HCT116 (cell line): ENCODE measurements around the gene MAN2A2. TPM values are rescaled to one million over a fixed set of nuclear protein-coding genes. Genes with fewer than 3 reads are reported as not detected.

Experiments
- ATAC-seq: fragments of 200-7000 bp; cut with Tn5 transposase; 2 replicates; pipeline ENCODE4 v1.9.1; 2020; ENCODE audit warnings: mild to moderate bottlenecking, moderate library complexity
- BruUV-seq: library from RNA; stranded (reverse); fragments of 400-500 nt; replicated peaks from 2 replicates; lab custom pipeline; 2021; lab: Mats Ljungman, UMichigan
- CTCF ChIA-PET: fragments of 300-600 bp; sonication (Branson Sonifier 250); formaldehyde crosslinking; loops from one replicate; lab custom pipeline; 2021; ENCODE audit warnings: antibody characterized with exemption; lab: Charles Lee
- POLR2A ChIA-PET: fragments of 300-600, 350-600 bp; sonication (Branson Sonifier 250); formaldehyde crosslinking; loops from one replicate; lab custom pipeline; 2021; ENCODE audit warnings: antibody characterized with exemption; lab: Charles Lee
- RAD21 ChIA-PET, 2 experiments: fragments of 300-600 bp; sonication (Branson Sonifier 250); formaldehyde crosslinking; loops; one replicate each; lab custom pipeline; 2023; ENCODE audit warnings: low total read pairs in 2 of 2; ENCODE audit not compliant: uncharacterized antibody in 2 of 2, unreplicated experiment in 2 of 2, low non-redundant PET in 1 of 2; lab: Charles Lee
- DNase-seq: peaks from one replicate; pipeline ENCODE4 v3.0.0-alpha.2; 2010; ENCODE audit warnings: low read depth, low spot score
- H2AFZ ChIP-seq: fragments of 200-600 bp; shearing (Covaris generic), sonication (generic); 2 replicates; pipeline ENCODE4 v1.6.1; 2017; ENCODE audit warnings: low read depth, mixed run types, mixed read lengths, antibody characterized with exemption, low read length; ENCODE audit not compliant: poor library complexity, severe bottlenecking
- H3K27ac ChIP-seq: 2 replicates; pipeline ENCODE4 v1.5.1; 2012; ENCODE audit warnings: low read depth, low read length
- H3K27me3 ChIP-seq: fragments of 200-600 bp; sonication (generic); 2 replicates; pipeline ENCODE4 v1.6.1; 2016; ENCODE audit warnings: mixed run types, low read length, mixed read lengths; ENCODE audit not compliant: insufficient read depth
- H3K36me3 ChIP-seq, 2 experiments: fragments of 200-500 bp in 1 of 2; fragments of 200-600 bp in 1 of 2; sonication (Bioruptor generic) in 1 of 2; sonication (generic) in 1 of 2; 2 replicates each; pipeline versions ENCODE4 v1.5.1 to v1.6.1; 2014 to 2016; ENCODE audit warnings: low read length in 2 of 2, inconsistent platforms in 1 of 2, mixed read lengths in 1 of 2, mixed run types in 1 of 2; ENCODE audit not compliant: insufficient read depth in 2 of 2, control insufficient read depth in 1 of 2
- H3K4me1 ChIP-seq, 2 experiments: fragments of 200-600 bp in 1 of 2; sonication (generic) in 1 of 2; 2 replicates each; pipeline versions ENCODE4 v1.5.1 to v1.6.1; 2012 to 2017; ENCODE audit warnings: low read length in 2 of 2, inconsistent platforms in 1 of 2, mild to moderate bottlenecking in 1 of 2, mixed read lengths in 1 of 2, mixed run types in 1 of 2, moderate library complexity in 1 of 2; ENCODE audit not compliant: insufficient read depth in 2 of 2, control insufficient read depth in 1 of 2
- H3K4me2 ChIP-seq: fragments of 200-600 bp; sonication (generic); 2 replicates; pipeline ENCODE4 v1.6.1; 2017; ENCODE audit warnings: mixed run types, low read length, mixed read lengths
- H3K4me3 ChIP-seq, 2 experiments: fragments of 200-600 bp in 1 of 2; sonication (generic) in 1 of 2; replicated peaks in 1 of 2; 2 replicates each; pipeline ENCODE4 v1.5.1; 2011 to 2016; ENCODE audit warnings: low read length in 2 of 2, control low read depth in 1 of 2, low read depth in 1 of 2, mild to moderate bottlenecking in 1 of 2, mixed read lengths in 1 of 2, mixed run types in 1 of 2
- H3K79me2 ChIP-seq: fragments of 200-600 bp; sonication (generic); 2 replicates; pipeline ENCODE4 v1.6.1; 2017; ENCODE audit warnings: mild to moderate bottlenecking, mixed run types, low read length, moderate library complexity, mixed read lengths; ENCODE audit not compliant: insufficient read depth
- H3K9ac ChIP-seq: fragments of 200-600 bp; sonication (generic); 2 replicates; pipeline ENCODE4 v1.6.1; 2016; ENCODE audit warnings: low read length, mixed read lengths
- H3K9me2 ChIP-seq: fragments of 200-600 bp; sonication (generic), shearing (Covaris generic); 2 replicates; pipeline ENCODE4 v1.6.1; 2017; ENCODE audit warnings: mixed run types, mild to moderate bottlenecking, moderate library complexity; ENCODE audit not compliant: insufficient read depth
- H3K9me3 ChIP-seq, 2 experiments: fragments of 200-500 bp in 1 of 2; fragments of 200-600 bp in 1 of 2; sonication (Bioruptor generic) in 1 of 2; sonication (generic) in 1 of 2; 2 replicates each; pipeline ENCODE4 v1.6.1; 2014 to 2017; ENCODE audit warnings: low read length in 2 of 2, mixed read lengths in 2 of 2, inconsistent platforms in 1 of 2, low read depth in 1 of 2, mild to moderate bottlenecking in 1 of 2, mixed run types in 1 of 2, moderate library complexity in 1 of 2; ENCODE audit not compliant: control insufficient read depth in 1 of 2, insufficient read depth in 1 of 2
- H4K20me1 ChIP-seq: fragments of 200-600 bp; sonication (generic), shearing (Covaris generic); 2 replicates; pipeline ENCODE4 v1.6.1; 2017; ENCODE audit warnings: mixed run types, mild to moderate bottlenecking, moderate library complexity; ENCODE audit not compliant: insufficient read depth
- ATF3 ChIP-seq: IDR thresholded peaks from 2 replicates; pipeline ENCODE4 v1.6.1; 2012
- CBX3 ChIP-seq: IDR thresholded peaks from 2 replicates; pipeline ENCODE4 v1.6.1; 2012; ENCODE audit warnings: low read depth
- CEBPB ChIP-seq: IDR thresholded peaks from 2 replicates; pipeline ENCODE4 v1.6.1; 2012; ENCODE audit warnings: low read depth
- CTCF ChIP-seq, 3 experiments: fragments of 200-600 bp in 1 of 3; sonication (generic) in 1 of 3; IDR thresholded peaks in 2 of 3; conservative IDR thresholded peaks in 1 of 3; 2 replicates each; pipeline ENCODE4 v1.5.1; 2012 to 2017; ENCODE audit warnings: low read depth in 2 of 3, low read length in 2 of 3, antibody characterized with exemption in 1 of 3, borderline replicate concordance in 1 of 3, control low read depth in 1 of 3, mild to moderate bottlenecking in 1 of 3, mixed read lengths in 1 of 3, mixed run types in 1 of 3, moderate library complexity in 1 of 3; ENCODE audit not compliant: insufficient read depth in 1 of 3
- EGR1 ChIP-seq: IDR thresholded peaks from 2 replicates; pipeline ENCODE4 v1.6.1; 2012; ENCODE audit warnings: low read depth
- ELF1 ChIP-seq: IDR thresholded peaks from 2 replicates; pipeline ENCODE4 v1.6.1; 2012; ENCODE audit warnings: low read depth, borderline replicate concordance
- EZH2 ChIP-seq: fragments of 200-600 bp; sonication (generic); IDR thresholded peaks from 2 replicates; pipeline ENCODE4 v1.6.1; 2017; ENCODE audit warnings: antibody characterized with exemption, mixed run types
- EZH2phosphoT487 ChIP-seq: fragments of 200-600 bp; IDR thresholded peaks from 2 replicates; pipeline ENCODE4 v1.6.1; 2018; ENCODE audit warnings: antibody characterized with exemption, borderline replicate concordance
- FOSL1 ChIP-seq: IDR thresholded peaks from 2 replicates; pipeline ENCODE4 v1.6.1; 2012; ENCODE audit warnings: low read depth
- MAX ChIP-seq: IDR thresholded peaks from 2 replicates; pipeline ENCODE4 v1.6.1; 2012
- POLR2A ChIP-seq: IDR thresholded peaks from 2 replicates; pipeline ENCODE4 v1.7.0; 2011; ENCODE audit warnings: borderline replicate concordance; ENCODE audit not compliant: insufficient read depth, insufficient read length; ENCODE audit errors: extremely low read depth
- RAD21 ChIP-seq: IDR thresholded peaks from 2 replicates; pipeline ENCODE4 v1.6.1; 2012; ENCODE audit warnings: low read depth, mild to moderate bottlenecking
- SIN3A ChIP-seq: IDR thresholded peaks from 2 replicates; pipeline ENCODE4 v1.6.1; 2012; ENCODE audit warnings: low read depth
- YY1 ChIP-seq: IDR thresholded peaks from 2 replicates; pipeline ENCODE4 v1.6.1; 2011; ENCODE audit warnings: low read length, low read depth, moderate library complexity, mild to moderate bottlenecking; ENCODE audit not compliant: insufficient replicate concordance; ENCODE audit errors: extremely low read depth
- ZBTB33 ChIP-seq: IDR thresholded peaks from 2 replicates; pipeline ENCODE4 v1.6.1; 2011; ENCODE audit warnings: mild to moderate bottlenecking, low read length, moderate library complexity; ENCODE audit not compliant: insufficient replicate concordance; ENCODE audit errors: extremely low read depth
- intact Hi-C: fragments of 100-400 bp; cut with micrococcal nuclease; formaldehyde crosslinking; loops from 2 replicates; pipeline ENCODE4 v1.10.0; 2022
- total RNA-seq: library from RNA; stranded (reverse); gene quantifications from one replicate; pipeline ENCODE4 v1.2.1, GENCODE V29; 2021; ENCODE audit not compliant: unreplicated experiment

The MAN2A2 gene
- total RNA-seq, 1 experiment from 2014 or later = 44.9 TPM

- no TSS peak for BruUV-seq
- no peak overlapping the region for H3K9ac ChIP-seq
- RAD21 ChIA-PET = no interaction called here
- H2AFZ ChIP-seq = no peak overlapping the region
- no peaks in the 10 kb centered on the region for H3K9me3 ChIP-seq
- DNase-seq (no peak), ATAC-seq (no peak)
- TF ChIP-seq MAX = no peak
- TF ChIP-seq SIN3A = no peak
- no peak for TF ChIP-seq RAD21
- no peak for TF ChIP-seq CEBPB
- no peak for TF ChIP-seq FOSL1
- TF ChIP-seq CTCF (IDR thresholded peaks at IDR 0.05 in 2 of 3, conservative IDR thresholded peaks at IDR 0.05 in 1 of 3; ENCODE audit: borderline replicate concordance in 1 of 3, insufficient read depth in 1 of 3, low read depth in 2 of 3, low read length in 2 of 3) = no peak
- no peak for TF ChIP-seq ZBTB33
- no peak for TF ChIP-seq EZH2phosphoT487
- no peak for TF ChIP-seq ATF3
- no peak for TF ChIP-seq POLR2A
- no peak for TF ChIP-seq EZH2
- no peak for TF ChIP-seq ELF1
- no peak for TF ChIP-seq EGR1
- TF ChIP-seq CBX3 = no peak
- no peak for TF ChIP-seq YY1
- no peaks in the 10 kb centered on the region for H3K4me1 ChIP-seq
- no peak overlapping the region for H3K27ac ChIP-seq
- no peaks in the 10 kb centered on the region for H3K9me2 ChIP-seq
- H3K4me2 ChIP-seq = no peak overlapping the region
- CTCF ChIA-PET = no interaction called here
- H3K79me2 ChIP-seq = peaks cover 25% of the 10 kb centered on the region
- no peaks in the 10 kb centered on the region for H4K20me1 ChIP-seq
- peaks cover 57 to 62% of the 10 kb centered on the region in 2 experiments; a peak in 3 of 4 replicates for H3K36me3 ChIP-seq
- no peak overlapping the region for H3K4me3 ChIP-seq
- intact Hi-C loops = no loop called here
- POLR2A ChIA-PET = no interaction called here
- H3K27me3 ChIP-seq = no peaks in the 10 kb centered on the region
Observed at GRCh38 chr15:90967206-90967605, 64.1 kb downstream of the MAN2A2 start.
